RWPE1 (cell line): ENCODE measurements around the gene PAM16.
"Not testable (repeated sequence)": the region's sequence is repeated elsewhere in the genome, so short reads cannot be mapped to it uniquely, and the experiment has no call there.

Experiments used
- CTCF ChIA-PET: fragments of 350-600 bp; sonication (Branson Sonifier 250); formaldehyde crosslinking; extraction: SDS; loops from one replicate; lab custom pipeline; 2021; lab: Yijun Ruan, JAX
- POLR2A ChIA-PET: fragments of 400-600 bp; formaldehyde crosslinking; extraction: SDS; loops from one replicate; lab custom pipeline; 2020; ENCODE audit warnings: antibody characterized with exemption; ENCODE audit not compliant: low non-redundant PET; lab: Yijun Ruan, JAX
- DNase-seq: peaks from one replicate; pipeline ENCODE4 v3.0.0; 2012; ENCODE audit warnings: low spot score
- H3K27ac ChIP-seq: fragments of 450-650 bp; 2 replicates; pipeline ENCODE4 v1.5.1; 2017
- TF ChIP-seq, protein P1 (sequence below): fragments of 450-650 bp; conservative IDR thresholded peaks from 2 replicates; pipeline ENCODE4 v1.5.1; 2017; ENCODE audit warnings: low read depth, mild to moderate bottlenecking

PAM16 gene

DNA sequence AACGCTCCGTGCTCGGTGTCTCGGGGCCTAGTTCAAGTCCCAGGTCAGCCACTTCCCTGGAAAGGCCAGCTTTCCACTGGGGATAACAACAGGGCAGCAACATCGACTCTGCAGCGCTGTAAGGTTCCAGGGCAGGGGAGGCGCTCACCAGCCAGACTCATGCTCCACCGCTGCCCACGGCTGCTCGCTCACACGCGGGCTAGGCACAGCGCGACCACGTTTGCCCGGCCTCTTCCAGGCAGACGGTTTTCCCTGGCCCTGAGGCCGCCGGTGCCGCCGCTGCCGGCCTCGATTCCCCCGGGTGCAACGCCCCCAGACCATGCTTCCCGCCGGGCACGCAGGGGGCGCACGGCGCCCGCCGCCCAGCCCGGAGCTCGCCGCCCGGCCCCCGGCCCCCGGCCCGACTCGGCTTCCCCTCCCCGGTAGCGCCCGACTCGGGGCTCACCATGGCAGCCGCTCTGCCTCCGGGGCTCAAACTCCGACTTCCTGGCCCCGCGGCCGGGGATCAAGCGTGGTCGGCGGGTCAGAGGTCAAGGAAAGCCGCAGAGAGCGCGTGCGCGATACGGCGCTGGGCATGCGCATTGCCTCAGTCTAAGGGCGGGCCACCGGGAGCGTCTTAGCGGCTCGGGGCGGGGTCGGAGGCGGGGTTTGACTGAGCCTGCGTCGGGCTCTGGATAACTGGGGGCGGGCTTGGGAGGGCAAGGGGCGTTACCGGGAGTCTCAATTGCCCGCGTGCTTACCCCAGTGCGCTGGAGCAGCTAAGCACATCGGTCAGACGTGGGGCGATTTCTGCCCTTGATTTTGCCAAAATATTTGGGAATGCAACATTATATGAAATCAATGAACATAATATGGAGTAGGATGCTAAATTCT lies at the start of gene PAM16:
TSS of gene PAM16 (minus strand) at position 535 of the 873 bp plus-strand sequence. CDS start at position 448, 87 bp downstream.
- CTCF ChIA-PET: interaction anchor here (0.7 to 2.4 kb wide), 9 partner anchors 9 to 97 kb away, joined by 3 to 15 read pairs (median 3); no protein-coding TSS in a partner anchor
- peak within 1 kb of the TSS; percentile 85 for H3K27ac ChIP-seq
- TF ChIP-seq, protein P1, sequence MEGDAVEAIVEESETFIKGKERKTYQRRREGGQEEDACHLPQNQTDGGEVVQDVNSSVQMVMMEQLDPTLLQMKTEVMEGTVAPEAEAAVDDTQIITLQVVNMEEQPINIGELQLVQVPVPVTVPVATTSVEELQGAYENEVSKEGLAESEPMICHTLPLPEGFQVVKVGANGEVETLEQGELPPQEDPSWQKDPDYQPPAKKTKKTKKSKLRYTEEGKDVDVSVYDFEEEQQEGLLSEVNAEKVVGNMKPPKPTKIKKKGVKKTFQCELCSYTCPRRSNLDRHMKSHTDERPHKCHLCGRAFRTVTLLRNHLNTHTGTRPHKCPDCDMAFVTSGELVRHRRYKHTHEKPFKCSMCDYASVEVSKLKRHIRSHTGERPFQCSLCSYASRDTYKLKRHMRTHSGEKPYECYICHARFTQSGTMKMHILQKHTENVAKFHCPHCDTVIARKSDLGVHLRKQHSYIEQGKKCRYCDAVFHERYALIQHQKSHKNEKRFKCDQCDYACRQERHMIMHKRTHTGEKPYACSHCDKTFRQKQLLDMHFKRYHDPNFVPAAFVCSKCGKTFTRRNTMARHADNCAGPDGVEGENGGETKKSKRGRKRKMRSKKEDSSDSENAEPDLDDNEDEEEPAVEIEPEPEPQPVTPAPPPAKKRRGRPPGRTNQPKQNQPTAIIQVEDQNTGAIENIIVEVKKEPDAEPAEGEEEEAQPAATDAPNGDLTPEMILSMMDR: 0 out of 2 replicates have a peak, but pooled peaks have one; percentile 10
- POLR2A ChIA-PET: no interaction called here
- DNase-seq: peak; percentile 95

DNA sequence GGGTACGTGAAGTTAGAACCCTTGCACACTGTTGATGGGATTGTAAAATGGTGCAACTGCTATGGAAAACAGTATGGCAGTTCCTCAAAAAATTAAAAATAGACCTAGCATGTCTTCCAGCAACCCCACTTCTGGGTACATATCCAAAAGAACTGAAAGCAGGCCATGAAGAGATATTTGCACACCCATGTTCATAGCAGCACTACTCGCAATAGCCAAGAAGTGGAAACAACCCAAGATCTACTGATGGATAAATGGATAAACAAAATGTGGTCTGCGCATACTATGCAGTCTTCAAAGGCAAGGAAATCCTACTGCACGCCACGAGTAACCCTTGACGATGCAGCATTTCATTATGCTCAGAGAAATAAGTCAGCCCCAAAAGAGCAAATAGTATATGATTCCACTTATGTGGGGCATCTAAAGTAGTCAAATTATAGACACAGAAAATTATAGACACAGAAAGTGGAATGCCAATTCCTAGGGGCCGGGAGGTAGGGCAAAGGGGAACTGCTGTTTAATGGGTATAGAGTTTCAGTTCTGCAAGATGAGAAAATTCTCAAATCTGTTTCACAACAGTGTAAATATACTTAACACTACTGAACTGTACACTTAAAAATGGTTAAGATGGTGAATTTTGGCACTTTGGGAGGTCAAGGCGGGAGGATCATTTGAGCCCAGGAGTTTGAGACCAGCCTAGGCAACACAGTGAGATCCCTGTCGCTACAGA lies 48.0 kb upstream of the PAM16 start:
- ChIA-PET CTCF (interaction anchor here (0.7 to 1.0 kb wide), 2 partner anchors 40 to 596 kb away, joined by 3 to 6 read pairs; no protein-coding TSS in a partner anchor), POLR2A (no interaction called here)
- no peak for DNase-seq
- H3K27ac ChIP-seq: no peak overlapping the region
- TF ChIP-seq, protein P1: no peak

DNA sequence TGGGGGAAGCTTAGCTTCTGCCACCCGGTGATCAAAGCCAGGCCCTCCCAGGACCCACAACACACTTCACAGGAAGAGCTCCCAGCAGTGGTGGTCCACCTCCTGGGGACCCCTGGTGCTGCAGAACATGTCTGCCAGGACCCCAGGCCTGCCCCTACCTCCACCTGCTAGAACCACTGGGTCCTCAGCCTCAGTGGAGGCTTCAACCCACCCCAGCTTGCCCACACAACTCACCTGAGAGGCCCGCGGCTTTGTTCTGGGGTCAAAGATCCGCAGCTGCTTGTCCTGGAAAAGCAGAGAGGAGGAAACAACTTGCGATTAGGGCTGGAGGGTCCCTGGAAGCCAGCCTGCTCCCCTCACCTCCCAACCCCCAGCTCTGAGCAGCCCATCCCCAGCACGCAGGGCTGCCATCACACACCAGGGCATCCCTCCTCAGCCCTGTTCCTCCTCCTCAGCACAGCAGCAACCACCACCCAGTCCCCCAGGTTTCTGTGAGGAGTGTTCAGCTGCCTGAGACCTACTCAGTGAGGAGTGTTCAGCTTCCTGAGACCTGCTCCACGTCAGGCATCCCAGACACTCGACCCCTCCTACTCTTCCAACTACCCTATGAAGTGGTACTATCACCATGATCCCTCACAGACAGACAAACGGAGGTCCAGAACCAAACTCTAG lies 44.1 kb upstream of the PAM16 start:
- peak overlapping the region; percentile 95 for H3K27ac ChIP-seq
- TF ChIP-seq, protein P1: no peak
- ChIA-PET CTCF (interaction anchor here (1.6 to 6.7 kb wide), 2 partner anchors 7 to 36 kb away, joined by 17 to 44 read pairs; no protein-coding TSS in a partner anchor), POLR2A (no interaction called here)
- DNase-seq: no peak

DNA sequence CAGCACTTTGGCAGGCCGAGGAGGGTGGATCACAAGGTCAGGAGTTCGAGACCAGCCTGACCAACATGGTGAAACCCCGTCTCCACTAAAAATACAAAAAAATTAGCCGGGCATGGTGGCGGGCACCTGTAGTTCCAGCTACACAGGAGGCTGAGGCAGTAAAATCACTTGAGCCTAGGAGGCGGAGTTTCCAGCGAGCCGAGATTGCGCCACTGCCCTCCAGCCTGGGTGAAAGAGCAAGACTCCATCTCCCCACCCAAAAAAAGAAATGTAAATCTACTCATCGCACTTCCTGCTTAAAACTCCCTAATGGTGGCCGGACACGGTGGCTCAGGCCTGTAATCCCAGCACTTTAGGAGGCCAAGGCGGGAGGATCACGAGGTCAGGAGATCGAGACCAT lies 42.7 kb upstream of the PAM16 start:
- DNase-seq: not testable (repeated sequence)
- H3K27ac ChIP-seq: peak overlapping the region; percentile 95
- CTCF ChIA-PET: interaction anchor here (0.6 to 6.7 kb wide), 5 partner anchors 9 to 279 kb away, joined by 3 to 44 read pairs (median 7); no protein-coding TSS in a partner anchor
- POLR2A ChIA-PET: interaction anchor here (0.6 kb wide), 1 partner anchor 155 kb away, joined by 5 read pairs; no protein-coding TSS in a partner anchor

DNA sequence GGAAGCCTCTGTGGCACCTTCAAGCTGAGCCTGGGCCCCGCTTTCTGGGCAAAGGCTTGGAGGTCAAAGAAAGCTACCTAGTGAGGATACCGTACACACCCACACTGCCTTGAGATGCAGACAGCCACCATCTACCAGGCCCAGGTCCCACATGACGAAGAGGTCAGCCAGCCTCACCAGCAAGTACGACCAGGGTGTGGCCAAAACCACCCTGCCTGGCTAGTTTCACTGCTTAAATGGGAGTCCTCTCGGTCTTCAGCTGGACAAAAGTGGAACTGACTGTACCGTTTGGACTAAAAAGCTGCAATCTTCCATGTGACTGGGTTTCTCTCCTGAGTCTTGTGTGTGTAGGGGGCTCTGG lies 42.1 kb upstream of the PAM16 start:
- ChIA-PET CTCF (interaction anchor here (0.6 to 6.7 kb wide), 8 partner anchors 9 to 279 kb away, joined by 3 to 44 read pairs (median 6); partner anchors contain the start of gene PAM16), POLR2A (interaction anchor here (0.6 to 0.8 kb wide), 3 partner anchors 95 to 210 kb away, joined by 3 to 5 read pairs (median 3); no protein-coding TSS in a partner anchor)
- peak; percentile 76 for DNase-seq
- peak overlapping the region; percentile 95 for H3K27ac ChIP-seq
- TF ChIP-seq, protein P1: no peak
